ENCODE results near the gene ITPRIP.

The ITPRIP gene

GRCh38 chr10:104337985-104338735, at the start of gene ITPRIP:
ITPRIP (minus strand) TSS chr10:104338465; CDS start chr10:104316051, 22,414 bp downstream.
- peak; percentile 65 for DNase-seq (ENCODE audit: low spot score)

- DNase-seq (ENCODE audit: low spot score), result no peak
These were observed 49.0 kb upstream of the ITPRIP start for GRCh38 chr10:104387130-104387888.

- no peak for DNase-seq (ENCODE audit: low spot score)
These were observed 42.1 kb upstream of the ITPRIP start for GRCh38 chr10:104380336-104380735.

- DNase-seq (ENCODE audit: low spot score), result no peak
These were observed 38.6 kb upstream of the ITPRIP start for GRCh38 chr10:104376784-104377300.

GRCh38 chr10:104374591-104374990, 36.3 kb upstream of the ITPRIP start:
- DNase-seq (ENCODE audit: low spot score), result no peak

GRCh38 chr10:104371753-104372152, 33.5 kb upstream of the ITPRIP start:
- DNase-seq (ENCODE audit: low spot score), result no peak

GRCh38 chr10:104368381-104368780, 30.1 kb upstream of the ITPRIP start:
- no peak for DNase-seq (ENCODE audit: low spot score)

GRCh38 chr10:104367904-104368303, 29.6 kb upstream of the ITPRIP start:
- DNase-seq (ENCODE audit: low spot score), result no peak

- DNase-seq (ENCODE audit: low spot score), result no peak
These were observed 21.5 kb upstream of the ITPRIP start for GRCh38 chr10:104359811-104360210.

GRCh38 chr10:104353325-104354048, 15.2 kb upstream of the ITPRIP start, which contains the start of gene CFAP58:
CFAP58 (plus strand) TSS chr10:104353833; CDS start chr10:104353898, 65 bp downstream.
- peak; percentile 99 for DNase-seq (ENCODE audit: low spot score)

GRCh38 chr10:104351919-104352318, 13.7 kb upstream of the ITPRIP start:
- no peak for DNase-seq (ENCODE audit: low spot score)

GRCh38 chr10:104351061-104351702, 12.9 kb upstream of the ITPRIP start:
- no peak for DNase-seq (ENCODE audit: low spot score)

GRCh38 chr10:104350127-104350635, 11.9 kb upstream of the ITPRIP start:
- DNase-seq (ENCODE audit: low spot score), result peak; percentile 86

- DNase-seq (ENCODE audit: low spot score), result no peak
These were observed 11.4 kb upstream of the ITPRIP start for GRCh38 chr10:104349623-104350126.

- no peak for DNase-seq (ENCODE audit: low spot score)
These were observed 10.3 kb upstream of the ITPRIP start for GRCh38 chr10:104348601-104349000.

GRCh38 chr10:104347295-104348045, 9.2 kb upstream of the ITPRIP start:
- DNase-seq (ENCODE audit: low spot score), result peak; percentile 50

GRCh38 chr10:104345941-104346340, 7.7 kb upstream of the ITPRIP start:
- DNase-seq (ENCODE audit: low spot score), result no peak

GRCh38 chr10:104345515-104345914, 7.2 kb upstream of the ITPRIP start:
- DNase-seq (ENCODE audit: low spot score), result no peak

GRCh38 chr10:104344219-104344618, 6.0 kb upstream of the ITPRIP start:
- DNase-seq (ENCODE audit: low spot score), result no peak

GRCh38 chr10:104342941-104343411, 4.7 kb upstream of the ITPRIP start:
- no peak for DNase-seq (ENCODE audit: low spot score)

Measured in hematopoietic multipotent progenitor cell treated with erythropoietin and hydrocortisone succinate and interleukin-3 and kit ligand, for 15 days (in vitro differentiated cells).